Spinal cord (tissue), 10 donors: Measurements from ENCODE around the gene SSNA1. TPM values are rescaled to one million over a fixed set of nuclear protein-coding genes. Genes with fewer than 3 reads are reported as not detected.
A peak's percentile ranks its signal among the peaks of the same experiment; 100 is the strongest.

Experiments
- DNase-seq, 6 donors: peaks; one replicate each; pipeline versions ENCODE4 v3.0.0 to v3.0.0-alpha.2; 2013 to 2015; ENCODE audit warnings: low spot score in 6 of 6, low read depth in 4 of 6
- H3K27ac ChIP-seq: one replicate; pipeline ENCODE4 v1.5.1; 2013; ENCODE audit warnings: low read depth, low read length, control low read depth
- H3K27me3 ChIP-seq: one replicate; pipeline ENCODE4 v1.6.1; 2013; ENCODE audit warnings: low read length; ENCODE audit not compliant: control insufficient read depth, insufficient read depth
- H3K36me3 ChIP-seq: one replicate; pipeline ENCODE4 v1.6.1; 2013; ENCODE audit warnings: low read length; ENCODE audit not compliant: control insufficient read depth, insufficient read depth
- H3K4me1 ChIP-seq: one replicate; pipeline ENCODE4 v1.6.1; 2013; ENCODE audit warnings: low read length; ENCODE audit not compliant: control insufficient read depth, insufficient read depth
- H3K4me3 ChIP-seq: one replicate; pipeline ENCODE4 v1.5.1; 2013; ENCODE audit warnings: low read depth, low read length, control low read depth
- H3K9me3 ChIP-seq: one replicate; pipeline ENCODE4 v1.6.1; 2013; ENCODE audit warnings: low read length; ENCODE audit not compliant: control insufficient read depth, insufficient read depth
- WGBS: methylation state at CpG from one replicate; pipeline ENCODE4 v1.1.5; 2013; ENCODE audit warnings: missing lambda C conversion rate; ENCODE audit not compliant: insufficient coverage; 5-methylcytosine and 5-hydroxymethylcytosine counted together
- polyA plus RNA-seq, 2 donors: library from polyadenylated mRNA; unstranded; fragments of 120-200 nt; gene quantifications; one replicate each; pipeline ENCODE4 v1.2.1, GENCODE V29; 2013; ENCODE audit not compliant: insufficient read length in 2 of 2
- total RNA-seq, 2 donors: library from RNA; depleted of rRNA in 1 of 2; stranded (reverse); fragments of 120-200 nt in 1 of 2; fragments of >200 nt in 1 of 2; gene quantifications; one replicate each; pipeline versions ENCODE4 v1.2.3 to v1.2.4, GENCODE V29; 2013 to 2014
- donor health status: healthy.

Gene SSNA1
- total and polyA plus RNA-seq, 4 donors, result 28.1 to 66.9 (median 58.8) TPM

GRCh38 chr9:137184881-137185660, 3.4 kb upstream of the SSNA1 start:
- H3K4me3 ChIP-seq, result no peak overlapping the region
- 93% methylated on average over 48 of the region's 48 CpGs for WGBS

DNA sequence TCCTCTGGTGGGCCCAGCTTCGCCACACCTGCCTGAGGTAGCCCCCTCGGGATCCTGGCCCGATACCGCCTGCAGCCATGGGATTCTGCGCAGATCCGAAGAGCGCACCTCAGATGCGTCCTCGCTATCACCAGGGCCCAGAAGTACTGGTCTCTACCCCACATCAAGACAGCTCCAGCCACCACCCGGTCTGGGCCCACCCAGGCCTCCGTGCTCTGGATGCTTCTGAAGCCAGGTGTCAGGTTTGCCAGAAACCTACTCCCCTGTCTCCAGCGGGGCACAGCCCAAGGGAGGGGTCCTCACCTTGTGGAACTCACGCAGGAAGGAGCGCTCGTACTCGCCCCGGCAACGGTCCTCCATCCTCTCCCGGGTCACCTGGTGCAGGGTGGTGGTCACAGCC, 2.6 kb upstream of the SSNA1 start:
- no peak for DNase-seq
- no peaks in the 10 kb centered on the region for H3K27me3 ChIP-seq
- no peaks in the 10 kb centered on the region for H3K9me3 ChIP-seq
- 96% methylated on average over 19 of the region's 19 CpGs for WGBS
- H3K4me3 ChIP-seq, result no peak overlapping the region
- H3K36me3 ChIP-seq, result peaks cover 92% of the 10 kb centered on the region
- H3K27ac ChIP-seq, result no peak overlapping the region
- H3K4me1 ChIP-seq, result peaks cover 48% of the 10 kb centered on the region

More at GRCh38 chr9:137184881-137185660, 3.4 kb upstream of the SSNA1 start:
- no peak overlapping the region for H3K27ac ChIP-seq
- H3K4me1 ChIP-seq, result peaks cover 40% of the 10 kb centered on the region
- no peak for DNase-seq
- no peaks in the 10 kb centered on the region for H3K27me3 ChIP-seq
- peaks cover 92% of the 10 kb centered on the region for H3K36me3 ChIP-seq
- no peaks in the 10 kb centered on the region for H3K9me3 ChIP-seq

DNA sequence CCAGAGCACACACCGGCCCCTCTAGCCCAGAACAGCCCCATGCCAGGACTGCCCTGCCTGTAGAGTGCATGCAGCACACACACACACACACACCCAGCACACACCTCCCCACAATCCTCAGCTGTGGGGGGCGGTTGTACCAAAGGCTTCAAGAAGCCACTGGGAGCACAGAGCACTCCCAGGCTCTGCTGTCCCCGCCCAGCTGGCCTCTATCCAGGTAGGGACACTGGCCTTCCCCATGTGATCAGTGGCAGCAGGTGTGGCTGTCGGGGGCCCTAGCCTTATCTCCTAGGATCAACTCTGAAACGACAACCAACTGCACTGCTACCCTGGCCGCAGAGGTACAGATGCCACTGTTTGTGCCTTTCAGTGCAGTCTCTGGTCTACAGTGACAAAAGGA, 2.1 kb upstream of the SSNA1 start:
- Histone ChIP-seq H3K4me1 (peaks cover 48% of the 10 kb centered on the region), H3K27ac (no peak overlapping the region), H3K9me3 (no peaks in the 10 kb centered on the region), H3K27me3 (no peaks in the 10 kb centered on the region), H3K4me3 (no peak overlapping the region), H3K36me3 (peaks cover 92% of the 10 kb centered on the region)
- WGBS, result 89% methylated on average over 6 of the region's 6 CpGs
- no peak for DNase-seq

GRCh38 chr9:137187386-137187785, 1.1 kb upstream of the SSNA1 start:
- H3K36me3 ChIP-seq, result peaks cover 92% of the 10 kb centered on the region
- H3K27ac ChIP-seq, result no peak overlapping the region
- peaks cover 57% of the 10 kb centered on the region for H3K4me1 ChIP-seq
- 86% methylated on average over 10 of the region's 15 CpGs for WGBS
- no peaks in the 10 kb centered on the region for H3K9me3 ChIP-seq
- no peaks in the 10 kb centered on the region for H3K27me3 ChIP-seq
- H3K4me3 ChIP-seq, result peak overlapping the region; percentile 96
- DNase-seq, result no peak

GRCh38 chr9:137188086-137188489, 388 bp upstream of the SSNA1 start:
- H3K9me3 ChIP-seq, result no peaks in the 10 kb centered on the region
- H3K27ac ChIP-seq, result peak overlapping the region; percentile 64
- no peak for DNase-seq
- no peaks in the 10 kb centered on the region for H3K27me3 ChIP-seq
- H3K36me3 ChIP-seq, result peaks cover 92% of the 10 kb centered on the region
- WGBS, result under 1% methylated on average over 31 of the region's 31 CpGs
- H3K4me3 ChIP-seq, result peak overlapping the region; percentile 96
- peaks cover 57% of the 10 kb centered on the region for H3K4me1 ChIP-seq

GRCh38 chr9:137189297-137190295, 1.1 kb downstream of the SSNA1 start:
- peak overlapping the region; percentile 96 for H3K4me3 ChIP-seq
- DNase-seq, result no peak
- peaks cover 60% of the 10 kb centered on the region for H3K4me1 ChIP-seq
- no peaks in the 10 kb centered on the region for H3K27me3 ChIP-seq
- H3K36me3 ChIP-seq, result peaks cover 92% of the 10 kb centered on the region
- no peaks in the 10 kb centered on the region for H3K9me3 ChIP-seq
- H3K27ac ChIP-seq, result peak overlapping the region; percentile 79
- WGBS, result 46% methylated on average over 21 of the region's 23 CpGs

GRCh38 chr9:137190315-137190856, 1.9 kb downstream of the SSNA1 start:
- no peak overlapping the region for H3K27ac ChIP-seq
- DNase-seq, result no peak
- peaks cover 92% of the 10 kb centered on the region for H3K36me3 ChIP-seq
- H3K4me3 ChIP-seq, result no peak overlapping the region
- H3K4me1 ChIP-seq, result peaks cover 68% of the 10 kb centered on the region
- H3K9me3 ChIP-seq, result no peaks in the 10 kb centered on the region
- no peaks in the 10 kb centered on the region for H3K27me3 ChIP-seq
- WGBS, result 79% methylated on average over 9 of the region's 9 CpGs

- H3K36me3 ChIP-seq, result peaks cover 92% of the 10 kb centered on the region
- no peaks in the 10 kb centered on the region for H3K9me3 ChIP-seq
- peaks cover 63% of the 10 kb centered on the region for H3K4me1 ChIP-seq
- H3K4me3 ChIP-seq, result no peak overlapping the region
- no peaks in the 10 kb centered on the region for H3K27me3 ChIP-seq
- WGBS, result 86% methylated on average over 2 of the region's 3 CpGs
- DNase-seq, result no peak
- H3K27ac ChIP-seq, result no peak overlapping the region
These were observed 2.8 kb downstream of the SSNA1 start for GRCh38 chr9:137191245-137191644.

- no peak for DNase-seq
- Histone ChIP-seq H3K9me3 (no peaks in the 10 kb centered on the region), H3K27me3 (no peaks in the 10 kb centered on the region), H3K36me3 (peaks cover 92% of the 10 kb centered on the region), H3K4me1 (peaks cover 62% of the 10 kb centered on the region), H3K27ac (no peak overlapping the region), H3K4me3 (no peak overlapping the region)
- 85% methylated on average over 19 of the region's 22 CpGs for WGBS
These were observed 3.4 kb downstream of the SSNA1 start for GRCh38 chr9:137191691-137192447.
